DOHH2 (cell line): Measurements from ENCODE around the gene AMPD1.

Experiments
- H3F3A ChIP-seq: fragments of 200-600 bp; sonication (generic), shearing (Covaris generic); 2 replicates; pipeline ENCODE4 v1.6.0; 2016; ENCODE audit warnings: antibody characterized with exemption, mild to moderate bottlenecking; ENCODE audit not compliant: control insufficient read depth, insufficient read depth
- H3K27ac ChIP-seq: fragments of 200-600 bp; sonication (generic); 2 replicates; pipeline ENCODE4 v1.5.1; 2014; ENCODE audit warnings: low read depth, mild to moderate bottlenecking, low read length, moderate library complexity
- H3K27me3 ChIP-seq: fragments of 200-600 bp; sonication (generic); 2 replicates; pipeline ENCODE4 v1.6.1; 2014; ENCODE audit warnings: mild to moderate bottlenecking, low read length, mixed read lengths; ENCODE audit not compliant: control insufficient read depth
- H3K36me3 ChIP-seq: fragments of 200-600 bp; sonication (generic); 2 replicates; pipeline ENCODE4 v1.6.1; 2014; ENCODE audit warnings: mild to moderate bottlenecking, low read length, moderate library complexity, mixed read lengths; ENCODE audit not compliant: control insufficient read depth
- H3K4me1 ChIP-seq: fragments of 200-600 bp; sonication (generic); 2 replicates; pipeline ENCODE4 v1.6.1; 2014; ENCODE audit warnings: mild to moderate bottlenecking, low read length, mixed read lengths; ENCODE audit not compliant: control insufficient read depth
- H3K4me2 ChIP-seq: fragments of 200-600 bp; sonication (generic); 2 replicates; pipeline ENCODE4 v1.6.0; 2014; ENCODE audit warnings: mild to moderate bottlenecking, low read length, moderate library complexity
- H3K4me3 ChIP-seq: fragments of 200-600 bp; sonication (generic); 2 replicates; pipeline ENCODE4 v1.5.1; 2014; ENCODE audit warnings: mild to moderate bottlenecking, low read length, mixed read lengths
- H3K79me2 ChIP-seq: fragments of 200-600 bp; sonication (generic); 2 replicates; pipeline ENCODE4 v1.6.1; 2014; ENCODE audit warnings: mild to moderate bottlenecking, low read length, mixed read lengths; ENCODE audit not compliant: control insufficient read depth
- H3K9me2 ChIP-seq: fragments of 200-600 bp; sonication (generic); replicated peaks from 2 replicates; pipeline ENCODE4 v1.6.1; 2014; ENCODE audit warnings: mild to moderate bottlenecking, low read length, mixed read lengths; ENCODE audit not compliant: control insufficient read depth
- H3K9me3 ChIP-seq: fragments of 200-600 bp; sonication (generic); 2 replicates; pipeline ENCODE4 v1.6.1; 2014; ENCODE audit warnings: antibody characterized with exemption, low read length, mixed read lengths; ENCODE audit not compliant: control insufficient read depth, insufficient read depth
- H4K20me1 ChIP-seq: fragments of 200-600 bp; sonication (generic); 2 replicates; pipeline ENCODE4 v1.6.0; 2014; ENCODE audit warnings: low read depth, mild to moderate bottlenecking, antibody characterized with exemption, low read length, moderate library complexity; ENCODE audit not compliant: control insufficient read depth, insufficient read depth
- CTCF ChIP-seq: fragments of 200-600 bp; sonication (generic); IDR thresholded peaks from one replicate; pipeline ENCODE4 v1.5.1; 2014; ENCODE audit warnings: antibody characterized with exemption, mild to moderate bottlenecking, low read depth, low read length; ENCODE audit not compliant: poor library complexity, severe bottlenecking
- EZH2phosphoT487 ChIP-seq: fragments of 200-600 bp; sonication (generic); IDR thresholded peaks from 2 replicates; pipeline ENCODE4 v1.6.1; 2017; ENCODE audit warnings: borderline replicate concordance, mild to moderate bottlenecking, antibody characterized with exemption, low read length, moderate library complexity, mixed read lengths

The AMPD1 gene

GRCh38 chr1:114702737-114703136, 7.4 kb upstream of the AMPD1 start:
- peaks cover 20% of the 10 kb centered on the region for H3K36me3 ChIP-seq
- peaks cover 15% of the 10 kb centered on the region for H3F3A ChIP-seq
- H3K4me2 ChIP-seq, result peak overlapping the region; percentile 45
- H3K4me3 ChIP-seq, result peak overlapping the region; percentile 38
- no peaks in the 10 kb centered on the region for H3K79me2 ChIP-seq
- no peaks in the 10 kb centered on the region for H3K9me3 ChIP-seq
- 0 out of 2 replicates have a peak, but pooled peaks cover 3% of the 10 kb centered on the region for H3K27me3 ChIP-seq
- H3K27ac ChIP-seq, result peak overlapping the region; percentile 50
- peaks cover 51% of the 10 kb centered on the region for H3K4me1 ChIP-seq
- no peak for TF ChIP-seq EZH2phosphoT487
- no peak for TF ChIP-seq CTCF
- H4K20me1 ChIP-seq, result no peaks in the 10 kb centered on the region
- H3K9me2 ChIP-seq, result no peaks in the 10 kb centered on the region

GRCh38 chr1:114701931-114702330, 6.6 kb upstream of the AMPD1 start:
- peaks cover 15% of the 10 kb centered on the region for H3F3A ChIP-seq

GRCh38 chr1:114700036-114700600, 4.8 kb upstream of the AMPD1 start:
- H3F3A ChIP-seq, result peaks cover 11% of the 10 kb centered on the region
- no peak overlapping the region for H3K27ac ChIP-seq
- no peaks in the 10 kb centered on the region for H3K9me3 ChIP-seq
- no peaks in the 10 kb centered on the region for H3K9me2 ChIP-seq
- H3K4me1 ChIP-seq, result peaks cover 51% of the 10 kb centered on the region
- H3K36me3 ChIP-seq, result no peaks in the 10 kb centered on the region
- H4K20me1 ChIP-seq, result no peaks in the 10 kb centered on the region
- no peak overlapping the region; the same call in 1 of the 2 replicates for H3K4me3 ChIP-seq
- peak overlapping the region; percentile 45 for H3K4me2 ChIP-seq
- no peaks in the 10 kb centered on the region for H3K79me2 ChIP-seq
- peaks cover 3% of the 10 kb centered on the region; the same call in 1 of the 2 replicates for H3K27me3 ChIP-seq
- TF ChIP-seq EZH2phosphoT487, result no peak
- TF ChIP-seq CTCF, result no peak

More at GRCh38 chr1:114701931-114702330, 6.6 kb upstream of the AMPD1 start:
- H3K9me3 ChIP-seq, result no peaks in the 10 kb centered on the region
- no peak overlapping the region for H3K27ac ChIP-seq
- H3K4me3 ChIP-seq, result no peak overlapping the region; the same call in 1 of the 2 replicates
- H3K79me2 ChIP-seq, result no peaks in the 10 kb centered on the region
- TF ChIP-seq EZH2phosphoT487, result no peak
- TF ChIP-seq CTCF, result no peak
- peak overlapping the region; percentile 45 for H3K4me2 ChIP-seq
- peaks cover 3% of the 10 kb centered on the region; the same call in 1 of the 2 replicates for H3K27me3 ChIP-seq
- H3K9me2 ChIP-seq, result no peaks in the 10 kb centered on the region
- H4K20me1 ChIP-seq, result no peaks in the 10 kb centered on the region
- peaks cover 51% of the 10 kb centered on the region for H3K4me1 ChIP-seq
- peaks cover 12% of the 10 kb centered on the region for H3K36me3 ChIP-seq
